HG02763 (cell line): ENCODE data around the gene KCNQ1.

Experiments
- ATAC-seq: cut with Tn5 transposase; IDR thresholded peaks from one replicate; pipeline ENCODE4 v1.9.1; 2021; ENCODE audit warnings: mild to moderate bottlenecking, moderate library complexity; ENCODE audit not compliant: unreplicated experiment

Gene KCNQ1

GRCh38 chr11:2751523-2752203 is 306.9 kb downstream of the KCNQ1 start:
- ATAC-seq: no peak

DNA sequence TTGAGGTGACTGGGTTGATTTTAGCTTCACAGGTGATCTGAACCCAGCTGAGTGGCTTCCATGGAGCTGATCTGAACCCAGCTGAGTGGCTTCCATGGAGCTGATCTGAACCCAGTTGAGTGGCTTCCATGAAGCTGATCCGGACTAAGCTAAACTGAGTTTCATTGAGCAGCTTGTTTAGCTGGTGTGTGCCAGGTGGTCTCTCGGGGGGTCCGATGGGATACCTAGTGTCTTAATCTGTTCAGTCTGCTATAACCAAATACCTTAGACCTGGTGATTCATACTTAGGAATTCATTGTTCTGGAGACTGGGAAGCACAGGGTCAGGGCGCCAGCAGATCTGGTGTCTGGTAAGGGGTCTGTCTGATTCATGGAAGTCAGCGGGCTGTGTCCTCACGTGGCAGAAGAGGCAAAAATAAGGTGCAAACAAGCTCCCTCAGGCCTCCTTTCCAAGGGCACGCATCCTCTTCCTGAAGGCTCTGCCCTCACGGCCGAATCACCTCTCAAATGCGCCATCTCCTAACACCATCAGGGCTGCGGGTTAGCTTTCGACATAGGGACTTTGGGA is 307.5 kb downstream of the KCNQ1 start:
- ATAC-seq: no peak

DNA sequence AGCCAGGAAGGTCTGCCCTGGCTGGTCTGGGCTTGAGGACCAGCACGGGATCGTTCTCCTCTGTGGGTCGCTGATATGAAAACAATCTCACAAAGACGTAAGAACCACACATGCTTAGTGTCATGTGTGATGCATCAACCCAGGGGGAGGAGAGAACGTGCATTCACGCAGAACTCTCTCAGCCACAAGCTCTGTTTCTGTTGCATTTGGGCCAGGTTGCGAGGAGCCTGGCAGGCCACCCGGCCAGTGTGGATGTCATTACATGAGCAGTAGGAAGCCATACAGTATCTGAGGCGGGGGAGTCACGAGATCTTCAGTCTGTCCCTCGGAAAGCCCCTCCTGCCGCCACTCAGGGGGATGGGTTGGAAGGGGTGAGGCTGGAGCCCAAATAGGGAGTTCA is 308.1 kb downstream of the KCNQ1 start:
- ATAC-seq: no peak

DNA sequence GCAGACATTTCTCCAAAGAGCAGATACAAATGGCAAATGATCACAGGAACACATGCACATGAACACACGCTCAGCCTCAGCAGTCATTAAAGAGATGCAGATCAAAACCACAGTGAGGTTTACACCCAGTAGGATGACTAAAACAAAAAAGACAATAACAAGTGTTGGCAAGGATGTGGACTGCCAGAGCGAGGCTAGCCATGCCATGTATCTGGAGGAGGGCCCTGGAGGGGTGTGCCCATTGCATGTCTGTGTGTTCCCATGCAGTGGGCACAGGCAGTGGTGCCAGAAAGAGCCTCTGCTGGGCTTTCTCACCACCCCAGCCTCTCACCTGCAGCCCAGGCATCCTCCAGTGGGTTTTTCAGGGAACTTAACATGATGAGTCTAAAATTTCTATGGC is 309.2 kb downstream of the KCNQ1 start:
- ATAC-seq: no peak

GRCh38 chr11:2755071-2755470 is 310.3 kb downstream of the KCNQ1 start:
- ATAC-seq: no peak

DNA sequence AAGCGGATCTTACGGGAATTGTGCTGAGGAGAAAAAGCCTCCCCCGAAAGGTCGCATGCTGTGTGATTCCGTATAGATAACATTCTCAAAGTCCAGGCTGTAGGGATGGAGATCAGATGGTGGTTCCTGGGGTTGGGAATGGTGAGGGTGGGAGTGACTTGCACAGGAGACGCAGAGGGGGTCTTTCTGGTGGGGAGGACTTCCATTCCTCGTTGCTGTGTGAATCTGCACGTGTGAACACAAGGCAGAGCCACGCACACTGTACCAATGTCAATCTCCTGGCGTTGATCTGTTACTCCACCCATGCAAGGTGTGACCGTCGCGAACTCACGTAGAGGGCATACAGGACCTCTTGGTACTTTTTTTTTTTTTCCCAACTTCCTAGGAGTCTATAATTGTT is 313.9 kb downstream of the KCNQ1 start:
- ATAC-seq: no peak

- ATAC-seq: no peak
These were observed 314.7 kb downstream of the KCNQ1 start for GRCh38 chr11:2759228-2760195.

DNA sequence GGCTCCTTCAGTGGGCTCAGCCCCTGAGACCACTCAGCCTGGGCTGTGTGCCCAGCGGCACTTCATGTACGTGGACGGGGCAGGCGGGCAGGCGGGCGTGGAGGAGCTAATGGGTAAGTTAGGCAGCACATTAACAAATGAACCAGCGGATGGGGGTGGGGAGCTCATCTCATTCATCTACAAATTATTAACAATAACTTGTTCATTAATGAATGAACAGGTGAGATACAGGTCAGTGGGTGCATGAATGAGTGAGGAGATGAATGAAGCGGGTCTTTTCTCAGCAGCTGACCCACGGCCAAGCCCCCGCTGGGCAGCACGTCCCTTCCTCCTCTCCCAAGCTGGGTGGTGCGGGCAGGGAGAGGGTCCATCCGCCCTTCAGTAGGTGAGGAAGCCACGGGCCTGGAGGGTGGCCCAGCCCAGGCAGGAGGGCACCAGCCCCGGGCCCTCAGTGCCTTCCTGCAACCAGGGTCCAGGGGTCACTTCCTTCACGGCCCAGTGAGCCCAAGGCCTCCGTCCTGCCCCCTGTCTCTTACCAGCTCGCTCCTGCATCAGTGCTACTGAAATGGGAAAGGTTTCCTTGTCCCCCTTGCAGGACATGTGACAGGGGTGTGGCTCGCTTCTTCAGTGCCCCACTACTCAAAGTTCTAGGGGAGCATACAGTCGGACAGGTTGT is 315.5 kb downstream of the KCNQ1 start:
- ATAC-seq: no peak

GRCh38 chr11:2761131-2762030 is 316.6 kb downstream of the KCNQ1 start:
- no peak for ATAC-seq

DNA sequence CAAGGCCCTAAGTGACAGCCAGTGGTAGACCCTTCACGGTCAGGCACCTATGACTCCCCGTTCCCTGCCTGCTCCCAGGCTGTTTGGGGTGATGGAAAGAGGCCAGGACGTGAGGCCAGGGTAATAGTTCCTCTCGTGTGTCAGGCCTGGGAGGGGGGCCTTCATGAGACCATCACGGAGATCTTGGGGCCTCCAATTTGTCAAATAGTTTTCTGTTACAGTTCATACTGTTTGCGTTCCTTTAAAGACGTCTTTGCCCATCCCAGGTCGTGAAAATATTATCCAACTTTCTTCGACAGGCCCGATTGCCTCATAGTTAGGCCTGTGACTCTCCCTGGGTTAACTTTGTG is 317.2 kb downstream of the KCNQ1 start:
- ATAC-seq: no peak

GRCh38 chr11:2762451-2762850 is 317.6 kb downstream of the KCNQ1 start:
- no peak for ATAC-seq

- ATAC-seq: no peak
These were observed 319.2 kb downstream of the KCNQ1 start for GRCh38 chr11:2763984-2764383.

DNA sequence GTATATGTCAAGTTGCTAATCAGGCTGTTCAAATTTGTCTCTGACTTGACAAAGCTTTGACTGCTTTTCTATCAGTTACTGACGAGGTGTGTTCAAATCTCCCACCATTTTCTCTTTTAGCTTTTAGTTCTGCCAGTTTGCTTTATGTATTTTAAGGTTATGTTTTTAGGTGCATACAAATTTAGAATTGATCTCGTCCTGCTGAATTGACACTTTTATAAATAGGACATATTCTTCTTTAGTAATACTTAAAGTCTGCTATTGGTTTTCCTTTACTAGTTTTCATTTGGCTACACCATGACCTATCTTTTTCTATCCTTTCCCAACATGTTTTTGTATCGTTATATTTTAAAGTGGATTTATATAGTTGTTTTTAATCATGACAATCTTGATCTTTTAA is 320.7 kb downstream of the KCNQ1 start:
- no peak for ATAC-seq

DNA sequence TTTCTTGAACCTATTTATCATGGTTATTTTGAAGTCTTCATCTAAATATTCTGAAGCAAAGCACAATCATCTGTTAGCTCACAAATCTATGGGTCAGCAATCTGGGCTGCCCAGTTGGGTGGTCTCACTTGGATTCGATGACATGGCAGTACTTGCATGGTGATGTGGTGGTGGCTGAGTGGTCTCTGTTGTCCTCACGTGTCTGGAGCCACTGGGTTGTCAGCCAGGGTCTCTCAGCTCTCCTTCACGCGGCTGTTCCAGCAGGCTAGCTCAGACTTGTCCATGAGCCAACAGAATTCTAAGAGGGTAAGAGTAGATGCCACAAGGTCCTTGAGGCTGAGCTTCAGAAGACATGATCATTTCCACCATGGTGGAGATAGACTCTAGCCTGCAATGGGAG is 321.4 kb downstream of the KCNQ1 start:
- no peak for ATAC-seq

- ATAC-seq: no peak
These were observed 322.3 kb downstream of the KCNQ1 start for GRCh38 chr11:2767071-2767470.

DNA sequence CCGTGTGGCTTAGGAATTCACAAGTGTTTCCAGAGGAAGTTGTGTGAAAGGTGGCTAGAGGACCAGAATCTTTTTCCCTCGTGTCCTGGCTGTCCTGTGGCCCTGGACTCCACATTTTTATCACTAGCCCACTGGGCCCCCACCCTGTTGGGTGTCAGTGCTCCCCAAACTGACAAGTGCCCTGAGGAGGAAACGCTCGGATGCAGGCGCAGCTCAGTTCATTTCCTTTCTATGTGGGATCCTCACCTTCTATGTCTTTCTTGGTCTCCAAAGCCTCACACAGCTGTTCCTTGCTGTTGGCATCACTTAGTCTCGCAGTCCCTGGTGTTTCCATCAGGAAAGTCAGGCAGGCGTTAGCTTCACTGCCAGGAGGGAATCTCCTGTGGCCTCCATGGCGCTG is 323.0 kb downstream of the KCNQ1 start:
- no peak for ATAC-seq

GRCh38 chr11:2768471-2769408 is 323.9 kb downstream of the KCNQ1 start:
- no peak for ATAC-seq

DNA sequence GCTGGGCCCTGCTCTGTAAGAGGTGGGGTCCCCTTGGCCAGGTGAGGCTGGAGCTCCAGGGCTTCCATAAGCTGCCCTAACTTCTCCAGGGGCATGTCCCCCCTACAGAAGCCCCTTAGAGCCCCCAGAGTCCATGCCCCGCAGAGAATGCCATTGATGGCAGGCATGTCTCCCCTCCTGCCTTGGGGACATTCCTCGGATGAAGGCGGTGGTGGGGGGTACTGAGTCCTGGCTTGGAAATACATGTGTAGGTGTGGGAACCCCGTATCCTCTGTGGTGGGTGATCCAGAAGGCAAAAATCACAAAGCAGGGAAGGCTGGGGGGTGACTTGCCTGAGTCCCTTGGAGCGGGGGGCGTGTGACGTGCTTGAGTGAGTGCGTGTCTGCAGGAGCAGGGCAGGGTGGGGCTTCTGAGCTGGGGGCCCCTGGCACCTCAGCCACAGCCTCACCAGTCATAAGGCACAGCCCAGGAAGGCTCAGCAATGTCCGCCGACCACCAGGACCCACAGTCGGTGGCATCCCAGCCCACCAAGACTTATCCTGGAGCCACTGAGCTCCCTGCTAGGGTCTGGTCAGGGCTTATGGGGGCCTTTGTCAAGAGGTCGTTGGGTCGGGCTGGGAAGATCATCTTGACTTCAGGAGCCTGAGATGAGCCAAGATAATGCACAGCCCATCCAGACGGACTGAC is 324.7 kb downstream of the KCNQ1 start:
- no peak for ATAC-seq
